ENCODE measurements around the gene USP3. TPM values are rescaled to one million over a fixed set of nuclear protein-coding genes. Genes with fewer than 3 reads are reported as not detected.

USP3 gene
- total and polyA plus RNA-seq, 10 of the 15 experiments (the other 5 are each of a cell fraction or from before 2014, with no cell fraction given) = 23.8 to 64.5 (median 50.3) TPM

GRCh38 chr15:63556246-63556645, 51.9 kb downstream of the USP3 start:
- in situ Hi-C loops (cut with MboI) (no loop called here), intact Hi-C loops (cut with micrococcal nuclease; ENCODE audit: unreplicated experiment) (no loop called here)
- no peak overlapping the region for H3K4me3 ChIP-seq
- no peak overlapping the region; the same call in 1 of the 2 replicates for H3K4me2 ChIP-seq (ENCODE audit: control insufficient read depth, insufficient read depth)
- 14% methylated on average over 6 of the region's 6 CpGs for WGBS (ENCODE audit: insufficient coverage, insufficient replicate concordance, low lambda C conversion rate, missing lambda C conversion rate)
- ChIA-PET RAD21 (ENCODE audit: unreplicated experiment) (interaction anchor here (0.6 to 2.1 kb wide), 12 partner anchors 9 to 90 kb away, joined by 3 to 13 read pairs (median 6); partner anchors contain the start of genes FBXL22 and USP3), SMC1A (ENCODE audit: uncharacterized antibody, unreplicated experiment) (interaction anchor here (0.9 to 4.5 kb wide), 13 partner anchors 8 to 90 kb away, joined by 3 to 30 read pairs (median 4); no protein-coding TSS in a partner anchor), CTCF (interaction anchor here (0.6 to 2.0 kb wide), 7 partner anchors 23 to 363 kb away, joined by 3 to 8 read pairs (median 4); partner anchors contain the start of gene USP3), POLR2A (interaction anchor here (0.8 to 1.1 kb wide), 2 partner anchors 40 to 43 kb away, joined by 3 to 4 read pairs; no protein-coding TSS in a partner anchor)
- H4K20me1 ChIP-seq (ENCODE audit: control insufficient read depth, insufficient read depth) = no peaks in the 10 kb centered on the region
- peak overlapping the region; percentile 13; the same call in 1 of the 2 replicates for H3K27ac ChIP-seq (ENCODE audit: control insufficient read depth, insufficient read depth)
- no peaks in the 10 kb centered on the region for H3K9me3 ChIP-seq (replicated peaks; ENCODE audit: control insufficient read depth, insufficient read depth, low read length)
- DNase-seq (ENCODE audit: low read depth, low spot score) = no peak
- H3K79me2 ChIP-seq (ENCODE audit: control insufficient read depth, insufficient read depth, low read length) = peaks cover 9% of the 10 kb centered on the region
- FAIRE-seq = no peak
- peak; percentile 50 for ATAC-seq
- peaks cover 13% of the 10 kb centered on the region in 2 experiments; a peak in 3 of 4 replicates for H3K36me3 ChIP-seq (ENCODE audit: control insufficient read depth in 2 of 2, insufficient read depth in 2 of 2, low read length in 1 of 2)
- no peak overlapping the region for H2AFZ ChIP-seq (ENCODE audit: control insufficient read depth, low read depth, low read length)
- no TSS peak for BruUV-seq (replicated peaks)
- H3K27me3 ChIP-seq (replicated peaks in 1 of 2; ENCODE audit: control insufficient read depth in 2 of 2, insufficient read depth in 2 of 2, low read length in 1 of 2) = no peaks in the 10 kb centered on the region
- no peak overlapping the region for H3K9ac ChIP-seq (ENCODE audit: control insufficient read depth, insufficient read depth, low read length)
- peaks cover 5% of the 10 kb centered on the region for H3K4me1 ChIP-seq (ENCODE audit: control insufficient read depth, insufficient read depth, low read length)
- TF ChIP-seq IKZF1 (conservative IDR thresholded peaks at IDR 0.05) (peak; percentile 39; the same call in 1 of the 2 replicates), SMARCA5 (IDR thresholded peaks at IDR 0.05) (no peak), TBL1XR1 (IDR thresholded peaks at IDR 0.05; ENCODE audit: low read depth, low read length) (no peak), SREBF2 (IDR thresholded peaks at IDR 0.05; ENCODE audit: low read length) (no peak), NBN (IDR thresholded peaks at IDR 0.05) (no peak), GATAD2B (conservative IDR thresholded peaks at IDR 0.05; ENCODE audit: low read depth) (no peak), ZNF207 (IDR thresholded peaks at IDR 0.05; ENCODE audit: borderline replicate concordance) (no peak), CHD4 (IDR thresholded peaks at IDR 0.05) (no peak), ZNF592 (IDR thresholded peaks at IDR 0.05) (no peak), EED (IDR thresholded peaks at IDR 0.05; ENCODE audit: low read depth) (0 out of 2 replicates have a peak, but pooled peaks have one; percentile 13), HSF1 (IDR thresholded peaks at IDR 0.05; ENCODE audit: low read depth, low read length) (no peak), MEF2A (IDR thresholded peaks at IDR 0.05; ENCODE audit: insufficient read depth, low read depth, low read length) (no peak), RUNX3 (IDR thresholded peaks at IDR 0.05; ENCODE audit: low read length) (peak; percentile 42), BRCA1 (IDR thresholded peaks at IDR 0.05; ENCODE audit: low read depth, low read length) (no peak), RAD51 (IDR thresholded peaks at IDR 0.05) (no peak), FOXM1 (IDR thresholded peaks at IDR 0.05; ENCODE audit: low read depth, low read length) (no peak), RAD21 (IDR thresholded peaks at IDR 0.05; ENCODE audit: insufficient read depth, low read depth, low read length) (no peak), NFYA (IDR thresholded peaks at IDR 0.05; ENCODE audit: borderline replicate concordance, low read depth, low read length) (no peak), SMC3 (IDR thresholded peaks at IDR 0.05; ENCODE audit: borderline replicate concordance, low read length) (no peak), NR2F1 (conservative IDR thresholded peaks at IDR 0.05) (no peak), POLR2A (IDR thresholded peaks at IDR 0.05; ENCODE audit: low read depth, low read length) (no peak), ASH2L (IDR thresholded peaks at IDR 0.05; ENCODE audit: borderline replicate concordance, low read depth) (no peak), SPI1 (IDR thresholded peaks at IDR 0.05; ENCODE audit: borderline replicate concordance, insufficient read depth, low read depth, low read length) (no peak)
